ENCODE measurements around the gene ANKMY1. TPM values are rescaled to one million over a fixed set of nuclear protein-coding genes. Genes with fewer than 3 reads are reported as not detected.

Gene ANKMY1
- polyA plus RNA-seq, 1 donor from 2014 or later = 18.4 TPM

DNA sequence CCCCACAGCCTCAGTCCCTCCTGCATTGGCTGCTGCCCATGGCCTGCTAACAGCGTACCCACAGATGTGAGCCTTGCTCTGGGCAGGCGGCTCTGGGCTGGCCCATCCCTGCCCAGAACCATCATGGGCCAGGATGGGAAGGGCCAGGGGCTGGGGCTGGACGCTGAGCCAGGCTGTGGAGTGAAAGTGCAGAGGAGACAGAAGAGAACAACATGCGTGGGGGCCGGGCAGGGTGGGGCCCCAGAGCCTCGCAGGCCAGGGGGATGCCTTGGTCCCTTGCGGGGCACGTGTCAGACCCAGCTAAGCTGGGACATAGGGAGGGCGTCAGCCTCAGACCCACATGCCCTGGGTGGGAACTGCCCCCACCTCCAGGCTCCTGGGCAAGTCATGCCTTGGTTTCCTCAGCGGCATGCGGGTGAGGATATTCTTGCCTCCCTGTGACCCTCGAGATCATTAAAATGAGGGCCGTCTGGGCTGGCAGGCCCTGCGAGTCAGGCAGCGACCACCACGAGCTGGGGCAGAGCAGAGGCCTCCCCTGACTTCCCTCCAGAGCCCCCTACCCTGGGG, 95.0 kb downstream of the ANKMY1 start:
- no peaks in the 10 kb centered on the region for H3K9me3 Mint-ChIP-seq
- no peak overlapping the region for H3K4me3 Mint-ChIP-seq
- H3K36me3 Mint-ChIP-seq = no peaks in the 10 kb centered on the region
- no peaks in the 10 kb centered on the region for H3K4me1 Mint-ChIP-seq
- no peak overlapping the region for H3K27ac Mint-ChIP-seq
- no peaks in the 10 kb centered on the region for H3K27me3 Mint-ChIP-seq

- no peaks in the 10 kb centered on the region for H3K4me1 Mint-ChIP-seq
- no peaks in the 10 kb centered on the region for H3K36me3 Mint-ChIP-seq
- no peaks in the 10 kb centered on the region for H3K27me3 Mint-ChIP-seq
- H3K4me3 Mint-ChIP-seq = no peak overlapping the region
- no peaks in the 10 kb centered on the region for H3K9me3 Mint-ChIP-seq
- no peak overlapping the region for H3K27ac Mint-ChIP-seq
These were observed 95.6 kb downstream of the ANKMY1 start for GRCh38 chr2:240462073-240462706.

- Mint-ChIP-seq H3K36me3 (no peaks in the 10 kb centered on the region), H3K4me3 (no peak overlapping the region), H3K27me3 (no peaks in the 10 kb centered on the region), H3K4me1 (no peaks in the 10 kb centered on the region), H3K27ac (no peak overlapping the region), H3K9me3 (no peaks in the 10 kb centered on the region)
These were observed 96.2 kb downstream of the ANKMY1 start for GRCh38 chr2:240461471-240462072.

DNA sequence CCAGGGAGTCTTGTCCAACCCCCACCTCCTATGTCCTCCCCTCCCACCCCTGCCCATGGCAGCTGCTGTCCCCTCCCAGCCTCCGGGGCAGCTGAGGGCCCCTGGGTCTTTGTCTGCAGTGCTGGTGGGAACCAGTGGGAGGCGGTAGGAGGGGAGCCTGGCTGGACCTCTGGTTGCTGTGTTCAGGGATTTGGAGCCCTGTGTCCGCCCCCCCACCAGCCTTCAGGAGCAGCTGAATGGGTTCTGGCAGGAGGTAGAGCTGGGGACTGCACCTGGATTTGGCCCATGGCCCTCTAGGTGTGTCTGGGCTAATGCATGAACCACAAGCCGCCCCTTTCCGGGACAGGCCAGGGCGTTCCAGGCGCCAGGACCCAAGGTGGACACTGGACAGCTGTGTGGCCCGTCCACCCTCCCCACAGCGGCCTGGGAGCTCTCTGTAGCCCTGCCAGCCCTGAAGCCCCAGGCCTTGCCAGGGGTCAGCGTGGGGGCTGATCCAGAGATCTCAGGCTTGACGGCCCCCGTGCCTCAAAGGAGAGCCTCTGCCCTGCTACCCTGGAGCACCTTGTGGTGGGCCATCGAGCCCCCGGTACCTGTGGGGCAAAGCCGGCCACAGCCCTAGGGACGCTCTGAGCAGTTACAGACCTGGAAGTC, 96.9 kb downstream of the ANKMY1 start:
- H3K36me3 Mint-ChIP-seq = no peaks in the 10 kb centered on the region
- no peaks in the 10 kb centered on the region for H3K4me1 Mint-ChIP-seq
- no peak overlapping the region for H3K4me3 Mint-ChIP-seq
- no peaks in the 10 kb centered on the region for H3K27me3 Mint-ChIP-seq
- no peaks in the 10 kb centered on the region for H3K9me3 Mint-ChIP-seq
- H3K27ac Mint-ChIP-seq = no peak overlapping the region

- no peaks in the 10 kb centered on the region for H3K9me3 Mint-ChIP-seq
- H3K36me3 Mint-ChIP-seq = no peaks in the 10 kb centered on the region
- H3K27me3 Mint-ChIP-seq = no peaks in the 10 kb centered on the region
- no peak overlapping the region for H3K4me3 Mint-ChIP-seq
- no peak overlapping the region for H3K27ac Mint-ChIP-seq
- no peaks in the 10 kb centered on the region for H3K4me1 Mint-ChIP-seq
These were observed 97.5 kb downstream of the ANKMY1 start for GRCh38 chr2:240460253-240460711.

DNA sequence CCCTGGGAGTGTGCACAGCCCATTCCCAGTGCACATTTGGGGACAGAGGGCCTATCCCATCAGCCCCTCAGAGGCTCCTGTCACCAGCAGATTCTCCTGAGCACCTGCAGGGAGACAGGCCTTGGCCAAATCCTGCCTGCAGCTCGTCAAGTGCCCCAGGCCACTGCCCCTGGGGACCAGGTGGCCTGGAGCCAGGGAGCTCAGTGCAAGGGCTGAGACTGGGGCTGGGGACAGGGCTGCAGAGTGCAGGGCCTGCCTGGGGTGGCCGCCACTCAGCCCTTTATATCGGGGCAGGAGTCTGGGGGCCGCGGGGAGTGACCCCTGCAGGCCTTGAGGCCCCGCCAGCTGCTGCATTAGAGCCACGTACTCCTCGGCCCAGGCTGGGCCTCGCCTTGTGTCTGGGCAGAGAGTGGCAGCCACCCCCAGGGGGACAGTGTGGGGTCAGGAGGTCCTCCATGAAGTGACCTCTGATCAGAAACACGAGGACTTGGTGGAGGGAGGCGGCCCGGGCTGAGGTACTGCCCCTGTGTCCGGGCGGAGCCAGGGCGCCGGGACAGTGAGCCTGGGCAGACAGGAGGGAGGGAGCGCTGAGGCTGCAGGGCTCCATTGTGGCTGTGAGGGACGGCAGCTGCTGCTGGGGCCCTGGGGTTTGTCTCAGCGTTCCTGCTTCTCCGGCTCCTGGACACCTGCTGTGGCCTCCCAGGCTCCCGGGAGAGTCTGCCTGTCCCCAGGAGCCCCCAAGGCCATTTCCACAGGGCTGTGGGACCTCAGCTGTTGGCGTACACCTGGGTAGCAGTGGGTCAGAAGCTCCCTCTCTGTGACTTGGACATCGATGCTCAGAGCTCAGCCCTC, 98.2 kb downstream of the ANKMY1 start:
- Mint-ChIP-seq H3K4me1 (peaks cover 0 to 3% (median 2%) of the 10 kb centered on the region in 3 donors), H3K9me3 (no peaks in the 10 kb centered on the region), H3K36me3 (no peaks in the 10 kb centered on the region), H3K27ac (no peak overlapping the region), H3K4me3 (no peak overlapping the region), H3K27me3 (peaks cover 4% of the 10 kb centered on the region)

GRCh38 chr2:240458900-240459391, 98.8 kb downstream of the ANKMY1 start:
- H3K4me3 Mint-ChIP-seq = no peak overlapping the region
- H3K36me3 Mint-ChIP-seq = no peaks in the 10 kb centered on the region
- no peaks in the 10 kb centered on the region for H3K9me3 Mint-ChIP-seq
- H3K27me3 Mint-ChIP-seq = peaks cover 10% of the 10 kb centered on the region
- H3K4me1 Mint-ChIP-seq = peaks cover 0 to 5% (median 2%) of the 10 kb centered on the region in 3 donors
- no peak overlapping the region for H3K27ac Mint-ChIP-seq

- Mint-ChIP-seq H3K27ac (no peak overlapping the region), H3K36me3 (no peaks in the 10 kb centered on the region), H3K4me3 (no peak overlapping the region), H3K4me1 (peaks cover 0 to 6% (median 2%) of the 10 kb centered on the region in 3 donors), H3K9me3 (no peaks in the 10 kb centered on the region), H3K27me3 (peaks cover 11% of the 10 kb centered on the region)
These were observed 99.5 kb downstream of the ANKMY1 start for GRCh38 chr2:240458044-240458899.

DNA sequence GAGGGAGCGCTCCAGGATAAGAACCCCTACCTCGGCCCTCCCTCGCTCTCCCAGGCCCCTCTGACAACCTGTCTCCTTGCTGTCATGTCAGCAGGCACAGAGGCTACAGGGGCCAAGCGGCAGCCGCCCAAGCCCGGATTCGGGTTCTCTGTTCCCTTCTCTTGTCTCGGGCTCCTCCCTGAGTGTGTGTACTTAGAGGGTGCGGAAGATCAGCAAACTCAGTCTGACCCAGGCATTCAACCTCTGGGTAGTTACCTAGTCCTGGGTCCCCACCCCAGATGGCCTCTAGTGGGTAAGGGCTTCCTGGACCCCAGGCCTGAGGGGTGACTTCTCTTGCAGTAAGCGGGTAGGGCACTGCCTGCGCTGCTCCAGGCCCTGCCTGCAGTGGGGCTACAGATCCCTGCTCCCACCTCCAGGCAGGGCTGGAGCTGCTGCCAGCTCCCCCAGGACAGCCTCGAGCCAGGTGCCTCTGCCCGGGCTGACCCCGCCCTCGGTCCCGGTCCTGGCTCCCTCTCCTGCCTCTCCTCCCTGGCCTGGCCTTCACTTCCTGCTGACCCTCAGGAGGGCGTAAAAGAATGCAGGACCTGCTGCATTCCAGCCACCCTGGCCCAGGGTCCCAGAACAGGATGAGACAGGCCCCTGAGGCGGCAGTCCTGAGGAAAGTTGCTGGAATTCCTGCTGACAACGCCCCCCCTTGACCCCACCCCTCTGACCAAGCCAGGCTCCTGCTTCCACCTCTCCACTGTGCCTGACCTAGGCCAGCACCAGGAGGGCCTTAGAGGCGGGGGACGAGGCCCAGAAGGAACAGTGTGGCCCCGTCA, 100.4 kb downstream of the ANKMY1 start:
- peaks cover 11% of the 10 kb centered on the region for H3K27me3 Mint-ChIP-seq
- H3K4me3 Mint-ChIP-seq = no peak overlapping the region

DNA sequence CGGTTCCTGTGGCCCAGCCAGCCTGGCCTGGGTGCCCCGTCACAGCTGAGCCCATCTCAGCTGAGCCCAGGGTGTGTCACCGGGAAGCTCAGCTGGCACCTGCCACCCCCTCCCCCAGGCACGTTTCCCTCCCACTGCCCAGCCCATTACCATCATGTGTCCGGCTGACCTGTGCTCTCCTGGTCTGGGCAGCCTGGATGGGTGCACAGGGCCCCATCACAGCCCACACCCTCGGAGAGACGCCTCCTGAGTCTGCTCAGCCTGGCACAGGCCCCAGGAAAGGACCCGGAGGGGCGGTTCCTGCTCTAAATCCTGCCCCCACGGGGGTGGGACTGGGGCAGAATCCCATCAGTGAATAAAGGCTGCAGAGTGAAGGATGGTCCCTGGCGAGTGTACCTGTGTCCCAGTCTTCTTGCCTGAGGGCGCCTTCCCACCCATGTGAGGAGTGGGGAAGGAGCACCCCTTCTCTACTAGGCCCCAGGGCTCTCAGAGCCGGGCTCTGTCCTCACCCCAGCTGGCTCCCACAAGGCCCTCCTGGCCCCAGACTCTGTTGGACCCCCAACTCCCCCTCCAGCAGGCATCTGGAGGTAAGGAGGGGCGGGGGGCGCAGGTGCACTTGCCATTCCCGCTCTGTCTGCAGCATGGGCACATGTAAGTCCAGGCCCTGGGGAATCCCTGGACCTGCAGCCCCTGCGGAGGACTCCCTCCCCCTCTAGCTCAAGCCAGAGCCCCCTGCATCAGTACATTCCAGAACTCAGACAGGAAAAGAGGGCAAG, 101.2 kb downstream of the ANKMY1 start:
- Mint-ChIP-seq H3K27ac (no peak overlapping the region), H3K9me3 (no peaks in the 10 kb centered on the region), H3K4me3 (no peak overlapping the region), H3K4me1 (peaks cover 0 to 6% (median 4%) of the 10 kb centered on the region in 3 donors), H3K36me3 (no peaks in the 10 kb centered on the region), H3K27me3 (peaks cover 15% of the 10 kb centered on the region)

More for the DNA sequence above, 100.4 kb downstream of the ANKMY1 start:
- H3K4me1 Mint-ChIP-seq = peaks cover 0 to 6% (median 2%) of the 10 kb centered on the region in 3 donors
- no peaks in the 10 kb centered on the region for H3K9me3 Mint-ChIP-seq
- H3K27ac Mint-ChIP-seq = no peak overlapping the region
- no peaks in the 10 kb centered on the region for H3K36me3 Mint-ChIP-seq

- Mint-ChIP-seq H3K27ac (no peak overlapping the region), H3K4me1 (peaks cover 0 to 6% (median 4%) of the 10 kb centered on the region in 3 donors), H3K4me3 (no peak overlapping the region), H3K36me3 (no peaks in the 10 kb centered on the region), H3K27me3 (peaks cover 15% of the 10 kb centered on the region), H3K9me3 (no peaks in the 10 kb centered on the region)
These were observed 101.9 kb downstream of the ANKMY1 start for GRCh38 chr2:240455647-240456446.

DNA sequence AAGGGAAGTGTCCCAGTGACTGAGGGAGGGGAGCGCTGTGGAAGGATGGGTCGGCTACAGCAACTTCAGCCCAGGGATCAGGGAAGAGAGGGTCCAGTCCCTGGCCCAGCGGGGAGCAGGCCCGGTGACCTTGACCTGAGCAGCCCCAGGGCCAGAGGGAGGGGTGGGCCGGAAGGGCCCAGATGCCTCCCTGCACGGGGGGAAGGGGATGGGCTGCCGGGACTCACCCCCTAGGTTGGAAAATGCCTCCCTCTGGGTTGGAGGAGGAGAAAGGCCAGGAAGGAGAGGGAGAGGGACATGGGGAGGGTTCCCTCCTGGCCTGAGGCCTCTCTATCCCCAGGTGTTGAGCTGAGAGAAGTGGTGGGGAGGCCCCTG, 102.5 kb downstream of the ANKMY1 start:
- no peak overlapping the region for H3K4me3 Mint-ChIP-seq
- H3K27me3 Mint-ChIP-seq = peaks cover 20% of the 10 kb centered on the region
- no peak overlapping the region for H3K27ac Mint-ChIP-seq
- no peaks in the 10 kb centered on the region for H3K9me3 Mint-ChIP-seq
- no peaks in the 10 kb centered on the region for H3K36me3 Mint-ChIP-seq
- H3K4me1 Mint-ChIP-seq = peaks cover 3 to 9% (median 4%) of the 10 kb centered on the region in 3 donors
